Thoracic aorta (tissue), 2 donors: ENCODE measurements around the gene FILIP1. TPM values are rescaled to one million over a fixed set of nuclear protein-coding genes. Genes with fewer than 3 reads are reported as not detected.

Experiments used
- ATAC-seq: fragments of 150-250 bp; one replicate; pipeline ENCODE4 v1.8.0; 2017; ENCODE audit warnings: low read depth; ENCODE audit not compliant: insufficient number of reproducible peaks, low FRiP score
- DNase-seq: peaks from one replicate; pipeline ENCODE4 v3.0.0-alpha.2; 2020; ENCODE audit warnings: low spot score
- H3K27ac ChIP-seq, 2 donors: fragments of 200-600 bp; sonication (generic); 1 replicate in 1 of 2; 2 replicates in 1 of 2; pipeline ENCODE4 v1.5.1; 2016; ENCODE audit warnings: mild to moderate bottlenecking in 2 of 2, moderate library complexity in 2 of 2
- H3K27me3 ChIP-seq: fragments of 200-600 bp; sonication (generic); replicated peaks from 2 replicates; pipeline ENCODE4 v1.6.0; 2016; ENCODE audit warnings: mild to moderate bottlenecking; ENCODE audit not compliant: insufficient read depth
- H3K36me3 ChIP-seq: fragments of 200-600 bp; sonication (generic); one replicate; pipeline ENCODE4 v1.5.1; 2016
- H3K4me1 ChIP-seq, 2 donors: fragments of 200-600 bp; sonication (generic); 1 replicate in 1 of 2; 2 replicates in 1 of 2; pipeline versions ENCODE4 v1.5.1 to v1.6.0; 2016; ENCODE audit warnings: low read depth in 2 of 2, mild to moderate bottlenecking in 1 of 2; ENCODE audit not compliant: control insufficient read depth in 1 of 2
- H3K4me3 ChIP-seq: fragments of 200-600 bp; sonication (generic); 2 replicates; pipeline ENCODE4 v1.5.1; 2016; ENCODE audit warnings: mild to moderate bottlenecking
- H3K9me3 ChIP-seq: fragments of 200-600 bp; sonication (generic); 2 replicates; pipeline ENCODE4 v1.5.1; 2016
- total RNA-seq, 2 donors: library from RNA; depleted of rRNA; stranded (reverse); fragments of >200 nt; gene quantifications; one replicate each; pipeline versions ENCODE4 v1.1.0 to v1.2.3, GENCODE V29; 2016
- TF ChIP-seq, protein P1 (sequence below): fragments of 200-600 bp; sonication (generic); IDR thresholded peaks from one replicate; pipeline ENCODE4 v1.5.1; 2019; ENCODE audit warnings: antibody characterized with exemption

Gene FILIP1
- total RNA-seq, 2 donors from 2014 or later: 23.4 to 43.8 TPM

GRCh38 chr6:75287424-75287823, 206.2 kb downstream of the FILIP1 start:
- ATAC-seq (no peak), DNase-seq (no peak)
- Histone ChIP-seq H3K4me3 (no peak overlapping the region), H3K4me1 (peaks cover 25 to 47% of the 10 kb centered on the region in 2 donors), H3K27me3 (no peaks in the 10 kb centered on the region), H3K27ac (no peak overlapping the region), H3K36me3 (no peaks in the 10 kb centered on the region), H3K9me3 (no peaks in the 10 kb centered on the region)
- TF ChIP-seq, protein P1, sequence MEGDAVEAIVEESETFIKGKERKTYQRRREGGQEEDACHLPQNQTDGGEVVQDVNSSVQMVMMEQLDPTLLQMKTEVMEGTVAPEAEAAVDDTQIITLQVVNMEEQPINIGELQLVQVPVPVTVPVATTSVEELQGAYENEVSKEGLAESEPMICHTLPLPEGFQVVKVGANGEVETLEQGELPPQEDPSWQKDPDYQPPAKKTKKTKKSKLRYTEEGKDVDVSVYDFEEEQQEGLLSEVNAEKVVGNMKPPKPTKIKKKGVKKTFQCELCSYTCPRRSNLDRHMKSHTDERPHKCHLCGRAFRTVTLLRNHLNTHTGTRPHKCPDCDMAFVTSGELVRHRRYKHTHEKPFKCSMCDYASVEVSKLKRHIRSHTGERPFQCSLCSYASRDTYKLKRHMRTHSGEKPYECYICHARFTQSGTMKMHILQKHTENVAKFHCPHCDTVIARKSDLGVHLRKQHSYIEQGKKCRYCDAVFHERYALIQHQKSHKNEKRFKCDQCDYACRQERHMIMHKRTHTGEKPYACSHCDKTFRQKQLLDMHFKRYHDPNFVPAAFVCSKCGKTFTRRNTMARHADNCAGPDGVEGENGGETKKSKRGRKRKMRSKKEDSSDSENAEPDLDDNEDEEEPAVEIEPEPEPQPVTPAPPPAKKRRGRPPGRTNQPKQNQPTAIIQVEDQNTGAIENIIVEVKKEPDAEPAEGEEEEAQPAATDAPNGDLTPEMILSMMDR: no peak

- Histone ChIP-seq H3K4me1 (peaks cover 21 to 45% of the 10 kb centered on the region in 2 donors), H3K27ac (no peak overlapping the region), H3K27me3 (no peaks in the 10 kb centered on the region), H3K4me3 (no peak overlapping the region), H3K9me3 (no peaks in the 10 kb centered on the region), H3K36me3 (no peaks in the 10 kb centered on the region)
- TF ChIP-seq, protein P1: no peak
- no peak for DNase-seq
- ATAC-seq: no peak
Measured at GRCh38 chr6:75286955-75287354, 206.6 kb downstream of the FILIP1 start.

DNA sequence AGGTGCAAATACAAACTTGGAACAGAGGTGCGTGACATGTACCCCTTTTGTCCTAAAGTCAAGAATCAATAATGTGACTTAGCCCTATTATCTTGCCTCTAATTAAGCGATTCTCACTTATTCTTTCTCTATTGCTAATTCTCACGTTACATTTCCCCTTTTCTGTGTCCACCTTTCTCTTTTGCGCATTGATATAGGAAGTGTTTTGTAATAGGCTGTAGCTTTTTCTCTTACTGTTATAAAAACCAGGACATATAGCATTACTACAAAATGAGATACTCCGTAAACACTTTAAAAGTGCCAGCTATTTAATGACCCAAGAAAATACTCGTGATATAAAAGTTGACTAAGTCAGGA, 208.3 kb downstream of the FILIP1 start:
- TF ChIP-seq, protein P1: no peak
- H3K4me3 ChIP-seq: peak overlapping the region; percentile 97
- peaks cover 18 to 46% of the 10 kb centered on the region in 2 donors for H3K4me1 ChIP-seq
- DNase-seq (no peak), ATAC-seq (no peak)
- H3K27me3 ChIP-seq: no peaks in the 10 kb centered on the region
- no peaks in the 10 kb centered on the region for H3K36me3 ChIP-seq
- peak overlapping the region; percentile 80 to 93 for H3K27ac ChIP-seq
- H3K9me3 ChIP-seq: no peaks in the 10 kb centered on the region

GRCh38 chr6:75284632-75285282, 208.8 kb downstream of the FILIP1 start, which contains the start of gene TMEM30A:
TMEM30A (minus strand) TSS chr6:75284792; CDS start chr6:75284638, 154 bp downstream.
- peak; percentile 100 for ATAC-seq
- peak; percentile 85 for DNase-seq
- no peaks in the 10 kb centered on the region for H3K36me3 ChIP-seq
- H3K4me3 ChIP-seq: peak within 1 kb of the TSS; percentile 97
- H3K9me3 ChIP-seq: no peaks in the 10 kb centered on the region
- peaks cover 17 to 46% of the 10 kb centered on the region in 2 donors for H3K4me1 ChIP-seq
- TF ChIP-seq, protein P1: no peak
- H3K27ac ChIP-seq: peak within 1 kb of the TSS; percentile 82 to 93
- H3K27me3 ChIP-seq: no peaks in the 10 kb centered on the region

- H3K9me3 ChIP-seq: no peaks in the 10 kb centered on the region
- no peak for DNase-seq
- H3K27ac ChIP-seq: peak overlapping the region; percentile 82 to 93
- H3K4me1 ChIP-seq: peaks cover 22 to 52% of the 10 kb centered on the region in 2 donors
- peak overlapping the region; percentile 97 for H3K4me3 ChIP-seq
- H3K27me3 ChIP-seq: no peaks in the 10 kb centered on the region
- TF ChIP-seq, protein P1: no peak
- peak; percentile 3 for ATAC-seq
- no peaks in the 10 kb centered on the region for H3K36me3 ChIP-seq
Measured at GRCh38 chr6:75283907-75284631, 209.5 kb downstream of the FILIP1 start.
